Naive thymus-derived CD4-positive, alpha-beta T cell (primary cell): Measurements from ENCODE around the gene CATSPER1. TPM values are rescaled to one million over a fixed set of nuclear protein-coding genes. Genes with fewer than 3 reads are reported as not detected.
A peak's percentile ranks its signal among the peaks of the same experiment; 100 is the strongest.

ENCODE experiments used
- ATAC-seq: fragments of 150-1000 bp; cut with Tn5 transposase; 2 replicates; pipeline ENCODE4 v1.10.0; 2021; ENCODE audit warnings: mild to moderate bottlenecking, moderate library complexity
- CTCF ChIA-PET: fragments of 350-600 bp; sonication (Branson Sonifier 250); formaldehyde crosslinking; loops from one replicate; lab custom pipeline; 2021; ENCODE audit warnings: antibody characterized with exemption; lab: Charles Lee
- POLR2A ChIA-PET: fragments of 350-600 bp; sonication (Branson Sonifier 250); formaldehyde crosslinking; loops from one replicate; lab custom pipeline; 2021; ENCODE audit warnings: antibody characterized with exemption, inconsistent platforms; lab: Charles Lee
- DNase-seq, 9 donors: peaks; one replicate each; pipeline versions ENCODE4 v3.0.0 to v3.0.0-alpha.2; 2020 to 2022; ENCODE audit warnings: mixed read lengths in 1 of 9
- H3K27ac ChIP-seq: one replicate; pipeline ENCODE4 v1.7.0; 2013; ENCODE audit warnings: mild to moderate bottlenecking, low read depth, low read length, moderate library complexity
- H3K27me3 ChIP-seq, 2 donors: one replicate each; pipeline ENCODE4 v1.7.0; 2013; ENCODE audit warnings: low read length in 2 of 2, mild to moderate bottlenecking in 2 of 2, moderate library complexity in 2 of 2; ENCODE audit not compliant: control insufficient read depth in 2 of 2, insufficient read depth in 2 of 2
- H3K36me3 ChIP-seq, 3 experiments: 1 replicate in 2 of 3; 2 replicates in 1 of 3; pipeline ENCODE4 v1.7.0; 2013; ENCODE audit warnings: low read length in 3 of 3, mild to moderate bottlenecking in 3 of 3, moderate library complexity in 1 of 3; ENCODE audit not compliant: insufficient read depth in 3 of 3, control insufficient read depth in 2 of 3
- H3K4me1 ChIP-seq, 2 donors: one replicate each; pipeline ENCODE4 v1.7.0; 2013; ENCODE audit warnings: low read length in 2 of 2, mild to moderate bottlenecking in 2 of 2, moderate library complexity in 1 of 2; ENCODE audit not compliant: control insufficient read depth in 2 of 2, insufficient read depth in 2 of 2
- H3K4me3 ChIP-seq: 2 replicates; pipeline ENCODE4 v1.7.0; 2013; ENCODE audit warnings: mild to moderate bottlenecking, low read length
- H3K9me3 ChIP-seq, 3 experiments: 1 replicate in 2 of 3; 2 replicates in 1 of 3; pipeline ENCODE4 v1.7.0; 2013; ENCODE audit warnings: low read length in 3 of 3; ENCODE audit not compliant: control insufficient read depth in 2 of 3
- H3K27ac Mint-ChIP-seq, 9 donors: one replicate each; pipeline ENCODE4 v1.8.0; 2020 to 2022; ENCODE audit warnings: mixed read lengths in 9 of 9, mild to moderate bottlenecking in 8 of 9, moderate library complexity in 5 of 9, inconsistent platforms in 2 of 9
- H3K27me3 Mint-ChIP-seq, 5 donors: one replicate each; pipeline ENCODE4 v1.8.0; 2021 to 2022; ENCODE audit warnings: mixed read lengths in 5 of 5, mild to moderate bottlenecking in 1 of 5
- H3K36me3 Mint-ChIP-seq, 5 donors: one replicate each; pipeline ENCODE4 v1.8.0; 2020 to 2022; ENCODE audit warnings: mixed read lengths in 5 of 5, mild to moderate bottlenecking in 3 of 5, inconsistent platforms in 1 of 5
- H3K4me1 Mint-ChIP-seq, 7 donors: one replicate each; pipeline ENCODE4 v1.8.0; 2020 to 2022; ENCODE audit warnings: mixed read lengths in 7 of 7, mild to moderate bottlenecking in 3 of 7, inconsistent platforms in 1 of 7
- H3K4me3 Mint-ChIP-seq, 10 donors: one replicate each; pipeline ENCODE4 v1.8.0; 2020 to 2022; ENCODE audit warnings: mild to moderate bottlenecking in 10 of 10, mixed read lengths in 10 of 10, moderate library complexity in 6 of 10, inconsistent platforms in 2 of 10
- H3K9me3 Mint-ChIP-seq, 11 donors: one replicate each; pipeline ENCODE4 v1.8.0; 2020 to 2022; ENCODE audit warnings: mixed read lengths in 11 of 11, mild to moderate bottlenecking in 4 of 11, inconsistent platforms in 1 of 11, moderate library complexity in 1 of 11
- intact Hi-C, 2 donors: fragments of 100-400 bp; cut with micrococcal nuclease; formaldehyde crosslinking; loops; one replicate each; pipeline ENCODE4 v1.15.1; 2023
- polyA plus RNA-seq, 2 donors: library from polyadenylated mRNA; unstranded; fragments of 300-500 nt; fragmentation: Illumina TruSeq; gene quantifications; one replicate each; pipeline ENCODE4 v1.2.3, GENCODE V29; 2021
- total RNA-seq, 6 experiments: library from RNA in 5 of 6; stranded (reverse) in 5 of 6; gene quantifications; 1 replicate in 5 of 6; 2 replicates in 1 of 6; pipeline ENCODE4 v1.2.3 and lab custom pipeline; 2021 to 2026

The CATSPER1 gene
- 1 to 10 TPM in 2 of 5 experiments, not detected in 3; 1.4 to 4.2 TPM for total RNA-seq
- not detected for polyA plus RNA-seq
- total RNA-seq (lab: John Stamatoyannopoulos, UW), result not detected

DNA sequence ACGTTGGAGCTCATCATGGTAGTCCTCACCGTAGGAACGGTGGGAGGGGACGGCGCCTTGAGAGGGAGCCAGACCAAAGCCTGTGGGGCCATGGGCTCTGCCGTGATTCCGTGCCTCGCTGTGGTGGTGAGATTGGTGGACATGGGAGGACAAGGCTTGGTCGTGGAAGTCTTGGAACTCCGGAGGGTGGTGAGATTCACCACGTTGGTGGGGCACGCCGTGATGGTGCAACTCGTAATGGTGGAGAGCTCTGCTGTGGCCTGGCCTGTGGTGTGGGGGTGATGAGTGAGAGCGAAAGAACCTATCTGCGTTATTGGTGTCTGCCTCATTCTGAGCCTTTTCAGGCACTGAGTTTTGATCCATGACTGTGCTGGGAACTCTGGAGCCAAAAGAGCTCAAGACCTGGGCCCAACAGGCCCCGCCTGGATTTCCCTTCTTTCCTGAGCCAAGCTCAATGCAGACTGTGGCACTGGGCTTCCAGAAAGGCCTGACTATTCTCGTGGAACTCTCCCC lies at the start of gene CATSPER1:
TSS of gene CATSPER1 (minus strand) at position 463 of the 513 bp plus-strand sequence. CDS start at position 363, 100 bp downstream.
- ATAC-seq, result no peak
- H3K27ac Mint-ChIP-seq, result no peak within 1 kb of the TSS
- Histone ChIP-seq H3K36me3 (no peaks in the 10 kb centered on the region), H3K27ac (no peak within 1 kb of the TSS), H3K27me3 (no peaks in the 10 kb centered on the region), H3K9me3 (no peaks in the 10 kb centered on the region), H3K4me1 (peaks cover 0 to 5% of the 10 kb centered on the region in 2 donors), H3K4me3 (no peak within 1 kb of the TSS)
- POLR2A ChIA-PET, result interaction anchor here (0.6 to 0.8 kb wide), 2 partner anchors 28 to 1768 kb away, joined by 3 to 4 read pairs; no protein-coding TSS in a partner anchor
- intact Hi-C loops, result no loop called here
- no peaks in the 10 kb centered on the region for H3K36me3 Mint-ChIP-seq
- H3K4me3 Mint-ChIP-seq, result no peak within 1 kb of the TSS
- H3K9me3 Mint-ChIP-seq, result no peaks in the 10 kb centered on the region
- no peak for DNase-seq
- peaks cover 0 to 16% (median 4%) of the 10 kb centered on the region in 5 donors for H3K27me3 Mint-ChIP-seq
- H3K4me1 Mint-ChIP-seq, result peaks cover 4 to 11% (median 5%) of the 10 kb centered on the region in 7 donors
- CTCF ChIA-PET, result no interaction called here

DNA sequence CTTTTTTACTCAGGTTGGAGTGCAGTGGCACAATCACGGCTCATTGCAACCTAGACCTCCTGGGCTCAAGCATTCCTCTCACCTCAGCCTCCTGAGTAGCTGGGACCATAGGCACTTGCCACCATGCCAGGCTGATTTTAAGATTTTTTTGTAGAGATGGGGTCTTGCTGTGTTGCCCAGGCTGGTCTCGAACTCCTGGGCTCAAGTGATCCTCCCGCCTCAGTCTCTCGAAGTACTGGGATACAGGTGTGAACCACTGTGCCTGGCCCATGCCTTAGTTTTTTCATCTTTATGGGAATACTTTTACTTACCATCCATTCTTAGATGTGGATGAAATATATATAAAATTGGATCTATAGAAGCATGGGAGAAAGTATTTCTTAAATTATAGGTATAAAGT lies 49.0 kb upstream of the CATSPER1 start:
- Mint-ChIP-seq H3K27me3 (no peaks in the 10 kb centered on the region), H3K9me3 (no peaks in the 10 kb centered on the region), H3K4me1 (peaks cover 52 to 84% (median 69%) of the 10 kb centered on the region in 7 donors), H3K27ac (peak overlapping the region in 5 of 9 donors; percentile 8 to 59 (median 43)), H3K36me3 (peaks cover 0 to 54% (median 36%) of the 10 kb centered on the region in 5 donors), H3K4me3 (peak overlapping the region in 1 of 10 donors; percentile 25)
- Histone ChIP-seq H3K27me3 (no peaks in the 10 kb centered on the region), H3K4me1 (peaks cover 29 to 41% of the 10 kb centered on the region in 2 donors), H3K9me3 (no peaks in the 10 kb centered on the region), H3K27ac (no peak overlapping the region), H3K36me3 (peaks cover 0 to 38% (median 0%) of the 10 kb centered on the region in 3 experiments), H3K4me3 (no peak overlapping the region)
- ATAC-seq (no peak), DNase-seq (no peak)
- ChIA-PET POLR2A (interaction anchor here (1.5 to 2.5 kb wide), 2 partner anchors 13 to 38 kb away, joined by 4 to 12 read pairs; no protein-coding TSS in a partner anchor), CTCF (interaction anchor here (0.9 to 1.6 kb wide), 2 partner anchors 51 to 58 kb away, joined by 3 read pairs; no protein-coding TSS in a partner anchor)
- intact Hi-C loops, result no loop called here

DNA sequence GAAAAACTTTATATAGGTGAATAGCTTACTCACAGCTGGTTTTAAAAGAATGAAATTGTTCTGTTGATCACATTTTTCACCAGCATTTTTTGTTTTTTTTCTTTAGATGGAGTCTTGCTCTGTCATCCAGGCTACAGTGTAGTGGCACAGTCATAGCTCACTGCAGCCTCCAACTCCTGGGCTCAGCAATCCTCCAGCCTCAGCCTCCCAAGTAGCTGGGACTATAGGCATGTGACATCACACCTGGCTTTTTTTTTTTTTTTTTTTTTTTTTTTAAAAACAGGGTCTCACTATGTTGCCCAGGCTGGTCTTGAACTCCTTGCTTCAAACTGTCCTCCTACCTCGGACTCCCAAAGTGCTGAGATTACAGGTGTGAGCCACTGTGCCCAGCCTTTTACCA lies 47.4 kb upstream of the CATSPER1 start:
- peaks cover 0 to 3% (median 0%) of the 10 kb centered on the region in 11 donors for H3K9me3 Mint-ChIP-seq
- peak overlapping the region in 8 of 9 donors; percentile 42 to 98 (median 94) for H3K27ac Mint-ChIP-seq
- ChIA-PET POLR2A (interaction anchor here (0.6 to 8.2 kb wide), 10 partner anchors 8 to 591 kb away, joined by 3 to 139 read pairs (median 6); partner anchors contain the start of gene SF3B2), CTCF (interaction anchor here (1.2 kb wide), 1 partner anchor 10 kb away, joined by 3 read pairs; no protein-coding TSS in a partner anchor)
- H3K27me3 ChIP-seq, result no peaks in the 10 kb centered on the region
- H3K9me3 ChIP-seq, result no peaks in the 10 kb centered on the region
- peaks cover 46 to 78% (median 61%) of the 10 kb centered on the region in 7 donors for H3K4me1 Mint-ChIP-seq
- DNase-seq, result no peak
- intact Hi-C loops, result loop anchor here in 1 of 2 donors (5.0 kb wide), 1 partner anchor 544 kb away; the partner anchor contains the start of gene RBM14
- peaks cover 0 to 38% (median 6%) of the 10 kb centered on the region in 3 experiments for H3K36me3 ChIP-seq
- no peaks in the 10 kb centered on the region for H3K27me3 Mint-ChIP-seq
- peaks cover 23 to 33% of the 10 kb centered on the region in 2 donors for H3K4me1 ChIP-seq
- H3K36me3 Mint-ChIP-seq, result peaks cover 0 to 46% (median 36%) of the 10 kb centered on the region in 5 donors
- H3K27ac ChIP-seq, result peak overlapping the region; percentile 60
- ATAC-seq, result no peak
- peak overlapping the region in 9 of 10 donors; percentile 43 to 100 (median 97) for H3K4me3 Mint-ChIP-seq
- no peak overlapping the region for H3K4me3 ChIP-seq

DNA sequence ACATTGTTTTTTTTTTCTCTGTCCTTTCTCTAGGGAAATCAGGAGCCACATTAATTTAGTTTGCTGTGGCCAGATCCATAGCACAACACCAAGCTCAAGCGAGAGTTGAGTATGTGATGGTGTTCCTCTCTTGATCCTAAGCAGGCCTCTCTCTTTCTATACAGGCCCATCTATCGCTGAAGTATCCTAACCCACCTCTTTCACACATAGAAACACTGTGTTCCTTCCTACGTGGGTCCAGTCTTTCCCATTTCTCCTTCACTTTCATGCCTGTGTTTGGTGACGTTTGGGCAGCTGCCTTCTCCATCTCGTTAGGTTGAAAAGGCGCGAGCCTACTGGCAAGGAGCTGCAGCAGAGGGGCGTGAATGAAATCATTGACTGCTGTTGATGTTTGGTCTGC lies 46.2 kb upstream of the CATSPER1 start:
- H3K36me3 ChIP-seq, result peaks cover 4 to 36% (median 9%) of the 10 kb centered on the region in 3 experiments
- Mint-ChIP-seq H3K27ac (peak overlapping the region; percentile 61 to 98 (median 95)), H3K36me3 (peaks cover 0 to 45% (median 31%) of the 10 kb centered on the region in 5 donors), H3K27me3 (no peaks in the 10 kb centered on the region), H3K4me1 (peaks cover 44 to 75% (median 61%) of the 10 kb centered on the region in 7 donors), H3K4me3 (peak overlapping the region; percentile 91 to 100 (median 98)), H3K9me3 (peaks cover 0 to 3% (median 0%) of the 10 kb centered on the region in 11 donors)
- no peaks in the 10 kb centered on the region for H3K27me3 ChIP-seq
- ChIA-PET POLR2A (interaction anchor here (0.7 to 8.2 kb wide), 7 partner anchors 9 to 45 kb away, joined by 3 to 139 read pairs (median 7); partner anchors contain the start of gene SF3B2), CTCF (interaction anchor here (0.7 to 8.7 kb wide), 4 partner anchors 10 to 54 kb away, joined by 3 to 67 read pairs (median 3); no protein-coding TSS in a partner anchor)
- peak overlapping the region; percentile 83 for H3K27ac ChIP-seq
- no peak for ATAC-seq
- peaks cover 23 to 24% of the 10 kb centered on the region in 2 donors for H3K4me1 ChIP-seq
- intact Hi-C loops, result loop anchor here (1.0 to 5.0 kb wide), 2 partner anchors 9 to 545 kb away; partner anchors contain the start of gene RBM14 (in 1 of the 2)
- DNase-seq, result no peak
- H3K9me3 ChIP-seq, result no peaks in the 10 kb centered on the region
- H3K4me3 ChIP-seq, result peak overlapping the region; percentile 69

DNA sequence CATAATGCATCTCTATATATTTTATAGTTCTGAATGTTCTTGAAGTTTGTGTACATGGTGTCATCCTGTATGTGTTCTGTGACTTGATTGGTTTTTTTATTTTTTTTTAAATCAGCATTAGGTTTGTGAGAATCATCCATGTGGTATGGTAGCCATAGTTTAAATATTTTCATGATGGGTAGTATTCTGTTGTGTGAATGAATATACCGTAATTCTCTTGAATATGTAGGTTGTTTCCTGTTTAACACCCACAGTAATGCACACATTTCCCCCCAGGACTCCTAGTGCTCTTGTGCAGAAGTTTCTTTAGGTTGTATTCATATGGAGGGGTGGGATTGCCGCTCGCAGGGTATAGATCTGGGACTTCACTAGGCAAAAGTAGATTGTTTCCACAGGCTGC lies 45.8 kb upstream of the CATSPER1 start:
- intact Hi-C loops, result loop anchor here (1.0 to 5.0 kb wide), 2 partner anchors 9 to 545 kb away; partner anchors contain the start of gene RBM14 (in 1 of the 2)
- peaks cover 23 to 24% of the 10 kb centered on the region in 2 donors for H3K4me1 ChIP-seq
- peak overlapping the region; percentile 83 for H3K27ac ChIP-seq
- peaks cover 48 to 75% (median 62%) of the 10 kb centered on the region in 7 donors for H3K4me1 Mint-ChIP-seq
- H3K9me3 Mint-ChIP-seq, result peaks cover 0 to 3% (median 0%) of the 10 kb centered on the region in 11 donors
- peak overlapping the region; percentile 91 to 100 (median 98) for H3K4me3 Mint-ChIP-seq
- peaks cover 0 to 46% (median 29%) of the 10 kb centered on the region in 5 donors for H3K36me3 Mint-ChIP-seq
- H3K27ac Mint-ChIP-seq, result peak overlapping the region; percentile 61 to 98 (median 95)
- H3K27me3 Mint-ChIP-seq, result no peaks in the 10 kb centered on the region
- H3K4me3 ChIP-seq, result peak overlapping the region; percentile 69
- CTCF ChIA-PET, result interaction anchor here (0.7 to 8.7 kb wide), 10 partner anchors 11 to 65 kb away, joined by 3 to 67 read pairs (median 3); no protein-coding TSS in a partner anchor
- H3K36me3 ChIP-seq, result peaks cover 9 to 36% (median 10%) of the 10 kb centered on the region in 3 experiments
- H3K9me3 ChIP-seq, result no peaks in the 10 kb centered on the region
- POLR2A ChIA-PET, result interaction anchor here (0.9 to 8.2 kb wide), 14 partner anchors 10 to 457 kb away, joined by 3 to 139 read pairs (median 6); partner anchors contain the start of genes CCDC85B and SF3B2
- H3K27me3 ChIP-seq, result no peaks in the 10 kb centered on the region
- DNase-seq (no peak), ATAC-seq (no peak)

DNA sequence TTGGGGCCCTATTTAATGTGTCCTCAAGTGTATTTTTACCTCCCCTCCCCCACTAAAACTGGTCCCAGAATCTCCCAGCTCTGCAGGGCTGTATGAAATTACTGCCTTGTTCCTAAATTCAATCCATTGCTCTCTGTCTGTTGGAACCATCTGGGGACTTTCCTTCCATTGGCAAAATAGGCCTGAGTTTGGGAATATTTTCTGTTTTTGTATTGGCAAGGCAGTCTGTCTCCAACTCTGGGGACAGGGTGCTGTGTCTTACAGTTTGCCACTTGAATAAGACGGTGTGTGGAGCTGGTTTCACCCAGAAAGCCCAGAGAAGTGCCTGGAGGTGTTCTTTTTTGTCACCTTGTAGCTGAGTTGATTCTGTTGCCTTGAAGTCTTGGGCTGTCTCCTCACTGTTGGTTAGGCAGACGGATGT lies 45.1 kb upstream of the CATSPER1 start:
- Histone ChIP-seq H3K4me1 (peaks cover 23 to 24% of the 10 kb centered on the region in 2 donors), H3K36me3 (peaks cover 10 to 42% (median 13%) of the 10 kb centered on the region in 3 experiments), H3K27ac (peak overlapping the region; percentile 83), H3K9me3 (no peaks in the 10 kb centered on the region), H3K27me3 (no peaks in the 10 kb centered on the region), H3K4me3 (peak overlapping the region; percentile 69)
- H3K36me3 Mint-ChIP-seq, result peaks cover 0 to 44% (median 33%) of the 10 kb centered on the region in 5 donors
- DNase-seq (peak in 7 of 9 donors; percentile 37 to 57 (median 49)), ATAC-seq (no peak)
- intact Hi-C loops, result loop anchor here (1.0 to 5.0 kb wide), 4 partner anchors 10 to 546 kb away; partner anchors contain the start of gene RBM14 (in 1 of the 2)
- POLR2A ChIA-PET, result interaction anchor here (0.6 to 8.2 kb wide), 18 partner anchors 10 to 1204 kb away, joined by 3 to 139 read pairs (median 5); partner anchors contain the start of genes CCDC85B and SF3B2
- peaks cover 50 to 75% (median 61%) of the 10 kb centered on the region in 7 donors for H3K4me1 Mint-ChIP-seq
- CTCF ChIA-PET, result interaction anchor here (0.7 to 8.7 kb wide), 11 partner anchors 8 to 139 kb away, joined by 3 to 67 read pairs (median 4); no protein-coding TSS in a partner anchor
- peak overlapping the region; percentile 90 to 98 (median 95) for H3K27ac Mint-ChIP-seq
- H3K27me3 Mint-ChIP-seq, result no peaks in the 10 kb centered on the region
- peaks cover 0 to 3% (median 0%) of the 10 kb centered on the region in 11 donors for H3K9me3 Mint-ChIP-seq
- peak overlapping the region; percentile 91 to 100 (median 98) for H3K4me3 Mint-ChIP-seq
